Stimulated activated memory B cell treated with anti-CD40 and anti-IgM and Interleukin-4, amounts not matched to agents 10 μg/mL and 1 μg/mL and 100 μg/mL, for 72 hours (primary cell): ENCODE data around the gene ARHGAP4.
A peak's percentile ranks its signal among the peaks of the same experiment; 100 is the strongest.

Experiments used
- ATAC-seq: fragments of 150-1000 bp; cut with Tn5 transposase; 2 replicates; pipeline ENCODE4 v1.10.0; 2021
- H3K27ac Mint-ChIP-seq: one replicate; pipeline ENCODE4 v1.8.0; 2022; ENCODE audit warnings: mild to moderate bottlenecking, mixed read lengths
- H3K27me3 Mint-ChIP-seq: one replicate; pipeline ENCODE4 v1.8.0; 2022; ENCODE audit warnings: mixed read lengths
- H3K36me3 Mint-ChIP-seq: one replicate; pipeline ENCODE4 v1.8.0; 2022; ENCODE audit warnings: mixed read lengths
- H3K4me1 Mint-ChIP-seq: one replicate; pipeline ENCODE4 v1.8.0; 2022; ENCODE audit warnings: mixed read lengths
- H3K4me3 Mint-ChIP-seq: one replicate; pipeline ENCODE4 v1.8.0; 2022; ENCODE audit warnings: mild to moderate bottlenecking, moderate library complexity, mixed read lengths
- H3K9me3 Mint-ChIP-seq: one replicate; pipeline ENCODE4 v1.8.0; 2022; ENCODE audit warnings: mixed read lengths

ARHGAP4 gene

DNA sequence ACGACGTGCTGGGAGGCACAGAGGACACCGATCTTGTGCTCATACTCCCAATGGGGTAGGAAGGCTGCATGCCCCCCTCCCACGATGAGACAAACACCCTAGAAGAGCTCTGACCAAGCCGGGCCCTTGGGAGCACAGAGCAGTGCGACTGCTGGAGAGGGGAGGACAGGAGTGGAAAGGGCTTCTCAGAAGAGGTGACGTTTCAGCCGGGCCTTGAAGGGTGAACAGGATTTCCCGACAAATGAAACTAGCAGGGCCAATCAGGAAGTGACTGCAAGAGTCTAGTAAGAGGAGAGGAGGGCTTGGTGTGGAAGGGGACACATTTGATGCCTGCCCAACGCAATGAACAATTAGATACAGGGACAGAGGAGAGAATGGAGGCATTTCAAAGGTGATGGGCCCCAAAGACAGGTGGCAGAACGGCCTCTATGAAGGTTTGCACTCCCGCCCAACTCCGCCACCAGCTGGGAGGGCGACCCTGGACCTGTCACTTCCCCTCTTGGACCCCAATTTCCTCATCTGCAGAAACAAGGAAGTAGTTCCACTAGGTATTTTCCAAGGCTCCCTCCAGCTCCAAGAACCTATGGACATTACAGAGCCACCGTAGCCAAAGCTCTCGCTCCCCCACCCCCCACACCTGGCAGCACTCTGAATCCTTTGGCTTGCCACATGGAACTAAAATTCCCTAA lies 41.6 kb upstream of the ARHGAP4 start:
- Mint-ChIP-seq H3K36me3 (peaks cover 33% of the 10 kb centered on the region), H3K9me3 (no peaks in the 10 kb centered on the region), H3K27me3 (no peaks in the 10 kb centered on the region), H3K4me1 (peaks cover 50% of the 10 kb centered on the region), H3K27ac (peak overlapping the region; percentile 83), H3K4me3 (peak overlapping the region; percentile 100)
- ATAC-seq: no peak

DNA sequence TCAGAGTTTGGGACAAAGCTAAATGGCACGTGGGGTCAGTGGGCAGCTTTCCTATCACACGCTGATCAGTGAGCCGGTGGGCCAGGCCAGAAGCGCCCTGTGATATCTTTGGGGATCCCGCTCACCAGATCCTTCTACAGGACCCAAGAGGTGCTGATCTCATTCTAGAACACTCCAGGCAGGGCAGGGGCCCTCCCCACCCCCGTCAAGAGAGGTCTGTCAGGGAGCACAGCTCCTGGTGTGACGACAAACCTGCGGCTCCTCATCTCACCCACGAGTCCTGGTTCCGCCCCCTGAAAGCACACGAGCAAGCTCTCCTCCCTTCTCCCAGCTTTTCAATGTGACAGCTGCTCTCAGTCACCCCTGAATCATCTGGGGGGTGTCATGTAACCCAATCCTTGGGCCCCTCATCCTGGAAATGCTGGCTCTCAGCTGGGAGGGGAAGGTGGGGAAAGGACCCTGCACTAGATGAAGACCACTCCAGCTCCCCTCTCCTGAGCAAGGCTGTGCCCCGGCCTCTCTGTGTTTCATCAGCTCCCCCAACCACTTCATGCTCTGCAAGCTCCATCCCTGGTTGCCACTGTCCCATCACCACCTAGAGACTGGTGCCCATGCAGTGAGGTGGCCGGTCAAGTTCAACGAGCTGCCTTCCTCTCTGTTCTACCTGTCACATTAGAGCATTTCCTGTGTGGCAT lies 40.9 kb upstream of the ARHGAP4 start:
- Mint-ChIP-seq H3K36me3 (peaks cover 33% of the 10 kb centered on the region), H3K4me3 (peak overlapping the region; percentile 100), H3K4me1 (peaks cover 50% of the 10 kb centered on the region), H3K27ac (peak overlapping the region; percentile 83), H3K27me3 (no peaks in the 10 kb centered on the region), H3K9me3 (no peaks in the 10 kb centered on the region)
- ATAC-seq: no peak

DNA sequence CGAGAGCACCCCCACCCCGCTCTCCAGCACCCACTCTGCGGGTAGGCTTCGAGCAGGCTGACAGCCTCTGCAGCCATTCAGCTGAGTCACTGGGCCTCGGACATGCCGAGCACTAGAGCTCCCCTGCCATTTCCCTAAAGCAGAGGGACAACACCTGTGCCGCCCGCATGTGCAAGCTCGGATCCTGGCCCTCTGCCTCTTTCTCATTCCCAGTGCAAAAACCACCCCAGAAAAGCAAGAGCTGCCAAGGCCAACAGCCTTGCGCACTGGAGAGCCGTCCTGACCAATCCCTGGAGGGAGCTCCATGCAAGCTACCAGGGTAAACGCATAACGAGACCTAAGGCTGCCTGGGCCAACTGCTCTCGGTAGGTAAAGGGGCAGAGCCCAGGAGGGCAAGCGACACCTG lies 40.2 kb upstream of the ARHGAP4 start:
- Mint-ChIP-seq H3K27ac (peak overlapping the region; percentile 83), H3K27me3 (no peaks in the 10 kb centered on the region), H3K4me1 (peaks cover 50% of the 10 kb centered on the region), H3K4me3 (peak overlapping the region; percentile 44), H3K9me3 (no peaks in the 10 kb centered on the region), H3K36me3 (peaks cover 28% of the 10 kb centered on the region)
- ATAC-seq: no peak

DNA sequence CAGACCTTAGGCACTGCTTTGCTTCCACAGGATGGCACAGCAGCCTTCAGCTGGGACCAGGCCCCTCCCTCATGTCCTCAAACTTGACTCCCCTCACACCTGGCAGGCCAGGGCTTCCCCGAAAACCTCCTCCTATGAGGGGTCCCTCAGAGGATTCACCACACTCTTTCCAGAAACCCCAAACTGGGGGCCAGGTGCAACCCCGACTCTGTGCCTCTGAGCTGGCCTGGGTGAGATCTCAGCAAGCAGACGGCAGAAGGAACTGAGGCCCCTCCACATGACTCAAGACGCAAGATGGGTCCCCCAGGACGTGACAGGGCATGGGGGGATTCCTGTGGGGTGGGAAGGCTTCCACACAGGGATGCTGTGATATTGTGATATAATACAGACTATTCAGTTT lies 39.3 kb upstream of the ARHGAP4 start:
- H3K27me3 Mint-ChIP-seq: no peaks in the 10 kb centered on the region
- peak overlapping the region; percentile 51 for H3K4me3 Mint-ChIP-seq
- no peak for ATAC-seq
- H3K9me3 Mint-ChIP-seq: no peaks in the 10 kb centered on the region
- peak overlapping the region; percentile 83 for H3K27ac Mint-ChIP-seq
- peaks cover 50% of the 10 kb centered on the region for H3K4me1 Mint-ChIP-seq
- peaks cover 29% of the 10 kb centered on the region for H3K36me3 Mint-ChIP-seq

DNA sequence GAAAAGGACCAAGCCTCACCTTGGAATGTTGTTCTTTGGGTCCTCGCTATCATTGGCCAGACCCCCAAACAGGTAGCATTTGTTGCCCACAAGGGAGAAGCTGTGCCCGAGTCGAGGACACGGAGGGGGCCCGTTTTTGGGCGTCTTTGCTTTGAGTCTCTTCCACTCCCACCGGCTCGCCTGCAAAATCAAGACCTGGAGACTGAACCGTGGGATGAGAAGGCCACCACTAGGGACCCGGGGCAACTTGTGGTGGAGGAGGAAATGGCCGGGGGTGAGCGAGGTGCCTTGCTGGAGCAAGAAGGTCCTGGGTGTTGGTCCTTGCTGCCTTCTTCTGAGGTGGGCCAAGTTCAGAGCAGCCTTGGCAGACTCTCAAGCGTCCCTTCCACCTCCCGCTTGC lies 38.0 kb upstream of the ARHGAP4 start:
- no peaks in the 10 kb centered on the region for H3K9me3 Mint-ChIP-seq
- H3K4me1 Mint-ChIP-seq: peaks cover 43% of the 10 kb centered on the region
- no peak overlapping the region for H3K4me3 Mint-ChIP-seq
- no peak for ATAC-seq
- no peaks in the 10 kb centered on the region for H3K27me3 Mint-ChIP-seq
- peaks cover 32% of the 10 kb centered on the region for H3K36me3 Mint-ChIP-seq
- no peak overlapping the region for H3K27ac Mint-ChIP-seq

- peaks cover 38% of the 10 kb centered on the region for H3K4me1 Mint-ChIP-seq
- peaks cover 32% of the 10 kb centered on the region for H3K36me3 Mint-ChIP-seq
- no peak for ATAC-seq
- no peak overlapping the region for H3K27ac Mint-ChIP-seq
- no peaks in the 10 kb centered on the region for H3K27me3 Mint-ChIP-seq
- no peak overlapping the region for H3K4me3 Mint-ChIP-seq
- no peaks in the 10 kb centered on the region for H3K9me3 Mint-ChIP-seq
Measured at GRCh38 chrX:153963546-153963945, 37.5 kb upstream of the ARHGAP4 start.

GRCh38 chrX:153961292-153961691 lies 35.2 kb upstream of the ARHGAP4 start:
- H3K36me3 Mint-ChIP-seq: peaks cover 20% of the 10 kb centered on the region
- peaks cover 17% of the 10 kb centered on the region for H3K4me1 Mint-ChIP-seq
- H3K4me3 Mint-ChIP-seq: no peak overlapping the region
- H3K27ac Mint-ChIP-seq: no peak overlapping the region
- no peak for ATAC-seq
- H3K27me3 Mint-ChIP-seq: no peaks in the 10 kb centered on the region
- H3K9me3 Mint-ChIP-seq: no peaks in the 10 kb centered on the region

GRCh38 chrX:153960786-153961185 lies 34.7 kb upstream of the ARHGAP4 start:
- Mint-ChIP-seq H3K36me3 (peaks cover 19% of the 10 kb centered on the region), H3K4me3 (no peak overlapping the region), H3K9me3 (no peaks in the 10 kb centered on the region), H3K27me3 (no peaks in the 10 kb centered on the region), H3K4me1 (peaks cover 12% of the 10 kb centered on the region), H3K27ac (no peak overlapping the region)
- ATAC-seq: no peak

DNA sequence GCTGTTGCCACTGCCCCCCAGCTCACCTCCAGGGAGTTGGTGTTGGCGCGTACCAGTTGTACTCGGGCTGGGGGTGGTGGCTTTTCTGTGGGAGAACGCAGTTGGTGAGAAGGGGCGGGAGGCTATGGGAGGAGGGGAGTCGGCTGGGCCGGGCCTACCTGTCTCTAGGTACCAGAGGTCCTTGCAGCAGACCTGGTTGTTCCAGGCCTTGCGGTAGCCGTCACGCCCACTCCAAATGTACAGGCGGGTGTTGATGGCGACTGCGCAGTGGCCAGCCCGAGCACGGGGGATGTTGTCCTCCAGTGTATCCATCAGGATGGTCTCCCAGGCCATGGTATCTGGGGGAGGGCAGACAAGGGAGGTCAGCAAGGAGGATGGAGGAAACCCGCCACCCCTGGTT lies 34.0 kb upstream of the ARHGAP4 start:
- Mint-ChIP-seq H3K36me3 (peaks cover 19% of the 10 kb centered on the region), H3K9me3 (no peaks in the 10 kb centered on the region), H3K27me3 (no peaks in the 10 kb centered on the region), H3K27ac (no peak overlapping the region), H3K4me1 (peaks cover 5% of the 10 kb centered on the region), H3K4me3 (no peak overlapping the region)
- no peak for ATAC-seq

DNA sequence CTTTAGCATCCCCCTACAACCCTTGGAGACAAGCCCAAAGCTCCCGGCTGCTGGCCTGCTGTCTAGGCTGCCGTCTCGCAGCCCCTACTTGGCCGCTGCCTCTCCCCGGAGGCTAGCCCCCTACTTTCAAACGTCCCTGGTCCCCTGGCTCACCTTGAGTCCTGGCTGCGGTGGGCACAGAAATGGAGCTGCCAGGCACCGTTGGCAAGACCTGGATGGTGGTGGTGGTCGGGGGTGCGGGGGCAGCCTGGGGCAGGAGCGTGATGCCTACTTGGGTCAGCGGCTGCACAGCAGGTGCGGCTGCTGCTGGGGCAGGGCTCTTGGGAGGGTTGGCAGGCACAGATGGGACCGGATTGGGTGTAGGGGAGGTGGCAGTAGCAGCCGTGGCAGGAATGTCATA lies 33.6 kb upstream of the ARHGAP4 start:
- H3K27me3 Mint-ChIP-seq: no peaks in the 10 kb centered on the region
- H3K4me3 Mint-ChIP-seq: no peak overlapping the region
- no peak for ATAC-seq
- no peak overlapping the region for H3K27ac Mint-ChIP-seq
- H3K36me3 Mint-ChIP-seq: peaks cover 19% of the 10 kb centered on the region
- no peaks in the 10 kb centered on the region for H3K9me3 Mint-ChIP-seq
- H3K4me1 Mint-ChIP-seq: peaks cover under 1% of the 10 kb centered on the region

GRCh38 chrX:153958605-153959004 lies 32.5 kb upstream of the ARHGAP4 start:
- Mint-ChIP-seq H3K27me3 (no peaks in the 10 kb centered on the region), H3K27ac (no peak overlapping the region), H3K36me3 (peaks cover 25% of the 10 kb centered on the region), H3K4me1 (no peaks in the 10 kb centered on the region), H3K9me3 (no peaks in the 10 kb centered on the region), H3K4me3 (no peak overlapping the region)
- no peak for ATAC-seq

DNA sequence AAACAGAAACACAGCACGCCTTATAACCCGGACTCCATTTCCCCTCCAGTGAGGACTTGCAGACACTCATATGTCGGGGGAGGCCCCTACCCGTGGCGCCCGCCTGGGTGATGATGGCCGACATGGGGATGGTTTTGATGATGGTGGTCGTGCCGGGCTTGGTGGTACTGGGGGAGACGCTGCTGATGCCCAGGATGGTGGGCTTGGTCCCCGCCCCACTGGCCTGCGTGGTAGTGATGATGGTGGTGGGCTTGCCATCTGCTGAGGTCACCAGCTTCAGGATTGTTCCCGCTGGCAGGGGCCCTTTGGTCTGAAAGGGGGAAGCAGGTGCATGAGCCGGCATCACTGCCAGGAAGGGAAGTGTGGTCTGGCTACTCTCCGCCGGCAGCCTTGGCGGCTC lies 31.2 kb upstream of the ARHGAP4 start:
- H3K9me3 Mint-ChIP-seq: no peaks in the 10 kb centered on the region
- no peak overlapping the region for H3K27ac Mint-ChIP-seq
- no peak for ATAC-seq

GRCh38 chrX:153956044-153956907 lies 30.2 kb upstream of the ARHGAP4 start:
- no peak overlapping the region for H3K4me3 Mint-ChIP-seq
- H3K9me3 Mint-ChIP-seq: no peaks in the 10 kb centered on the region
- peaks cover 29% of the 10 kb centered on the region for H3K36me3 Mint-ChIP-seq
- no peak overlapping the region for H3K27ac Mint-ChIP-seq
- no peaks in the 10 kb centered on the region for H3K27me3 Mint-ChIP-seq
- no peak for ATAC-seq
- H3K4me1 Mint-ChIP-seq: no peaks in the 10 kb centered on the region

More for the DNA sequence above, 31.2 kb upstream of the ARHGAP4 start:
- Mint-ChIP-seq H3K27me3 (no peaks in the 10 kb centered on the region), H3K36me3 (peaks cover 25% of the 10 kb centered on the region), H3K4me1 (no peaks in the 10 kb centered on the region), H3K4me3 (no peak overlapping the region)

DNA sequence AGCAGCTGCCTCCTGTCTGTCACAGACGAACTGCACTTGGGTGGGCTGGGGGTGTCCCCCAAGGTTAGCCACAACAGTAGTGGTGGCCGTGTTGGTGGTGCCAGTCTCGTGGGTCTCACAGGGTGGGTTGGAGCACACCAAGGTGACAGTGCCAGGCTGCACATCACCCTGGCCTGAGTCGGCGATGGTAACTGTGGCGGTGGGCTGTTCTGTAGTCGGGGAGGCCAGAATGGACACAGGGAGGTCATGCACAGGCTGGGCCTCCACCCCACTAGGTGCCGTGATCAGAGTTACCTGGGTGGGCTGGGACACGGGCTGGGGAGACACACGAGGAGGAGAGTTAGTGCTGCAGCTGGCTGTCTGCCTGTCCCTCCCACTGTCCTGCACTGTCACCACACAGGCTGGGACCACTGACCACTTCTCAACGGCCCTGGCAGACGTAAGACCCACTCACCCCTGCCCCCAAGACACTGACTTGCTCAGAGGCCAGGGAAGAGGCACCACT lies 29.2 kb upstream of the ARHGAP4 start:
- Mint-ChIP-seq H3K36me3 (peaks cover 28% of the 10 kb centered on the region), H3K9me3 (no peaks in the 10 kb centered on the region), H3K27me3 (no peaks in the 10 kb centered on the region), H3K4me3 (no peak overlapping the region), H3K4me1 (no peaks in the 10 kb centered on the region), H3K27ac (no peak overlapping the region)
- ATAC-seq: no peak

DNA sequence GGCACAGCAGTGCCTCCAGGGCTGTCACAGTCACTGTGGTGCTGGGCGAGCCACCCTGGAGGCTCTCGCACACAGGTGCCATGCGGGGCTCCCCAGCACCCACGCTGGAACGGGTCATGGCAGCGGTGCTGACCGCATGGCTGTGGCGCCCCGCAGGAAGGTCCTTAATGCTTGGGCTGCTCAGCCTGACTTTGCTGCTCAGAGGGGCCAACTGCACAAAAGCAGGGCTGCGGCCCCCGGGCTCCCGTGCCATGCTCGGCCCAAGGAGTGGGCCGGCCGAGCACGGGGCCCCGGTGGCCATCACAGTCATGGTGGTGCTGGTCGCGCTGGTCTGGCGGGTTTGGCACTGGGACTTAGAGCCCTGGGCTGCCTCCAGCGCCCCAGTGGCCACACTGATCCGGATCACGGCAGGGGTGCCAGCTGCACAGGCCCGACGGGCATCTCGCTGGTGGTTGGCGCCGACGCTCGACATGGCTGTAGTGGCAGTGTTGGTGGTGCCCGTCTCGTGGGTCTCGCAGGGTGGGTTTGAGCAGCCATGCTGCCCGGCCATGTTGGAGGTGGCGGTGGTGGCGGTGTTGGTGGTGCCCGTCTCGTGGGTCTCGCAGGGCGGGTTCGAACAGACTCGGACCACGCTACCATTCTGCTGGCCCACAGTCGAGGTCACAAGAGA lies 28.6 kb upstream of the ARHGAP4 start:
- ATAC-seq: no peak
- Mint-ChIP-seq H3K4me3 (no peak overlapping the region), H3K9me3 (no peaks in the 10 kb centered on the region), H3K27ac (peak overlapping the region; percentile 51), H3K27me3 (no peaks in the 10 kb centered on the region), H3K4me1 (no peaks in the 10 kb centered on the region), H3K36me3 (peaks cover 23% of the 10 kb centered on the region)
